K562 (cell line): ENCODE measurements around the gene CFAP90. TPM values are rescaled to one million over a fixed set of nuclear protein-coding genes. Genes with fewer than 3 reads are reported as not detected.

Experiments
- CHD2 ChIP-seq: IDR thresholded peaks from 2 replicates; pipeline ENCODE4 v1.6.1; 2011; ENCODE audit warnings: low read depth, low read length
- POLR2B ChIP-seq: fragments of 450-650 bp; IDR thresholded peaks from 2 replicates; pipeline ENCODE4 v1.6.1; 2018; ENCODE audit warnings: low read depth; ENCODE audit not compliant: partially characterized antibody
- SMAD3 ChIP-seq: fragments of 450-650 bp; formaldehyde crosslinking; conservative IDR thresholded peaks from 2 replicates; pipeline ENCODE4 v1.4.0; 2020; ENCODE audit warnings: mild to moderate bottlenecking
- TCF7 ChIP-seq: sonication (generic); IDR thresholded peaks from 2 replicates; pipeline ENCODE4 v1.6.1; 2016; ENCODE audit warnings: antibody characterized with exemption, borderline replicate concordance
- TOE1 ChIP-seq, 2 experiments: fragments of 450-650 bp in 1 of 2; sonication (generic) in 1 of 2; formaldehyde crosslinking in 1 of 2; IDR thresholded peaks; 2 replicates each; pipeline versions ENCODE4 v1.7.1 to v1.8.0; 2016 to 2022; ENCODE audit warnings: borderline replicate concordance in 2 of 2, mild to moderate bottlenecking in 2 of 2, antibody characterized with exemption in 1 of 2, inconsistent platforms in 1 of 2, low read depth in 1 of 2, missing genetic modification reagents in 1 of 2, moderate library complexity in 1 of 2
- polyA plus RNA-seq, 8 experiments: library from polyadenylated mRNA; depleted of rRNA in 4 of 8; stranded (reverse) in 5 of 8; unstranded in 3 of 8; fragments of >200 nt; fragmentation: Nextera tagmentation in 2 of 8; fragmentation: Illumina TruSeq in 1 of 8; extraction: Ambion mirVana in 2 of 8; extraction: Trizol in 1 of 8; gene quantifications; 2 replicates each; pipeline versions ENCODE4 v1.2.1 to v1.2.3, GENCODE V29; 2011 to 2014; ENCODE audit warnings: inconsistent platforms in 1 of 8, missing spikeins in 1 of 8
- total RNA-seq, 7 experiments: library from RNA; depleted of rRNA in 6 of 7; stranded (reverse); fragments of >200 nt in 6 of 7; fragmentation: Illumina TruSeq in 2 of 7; extraction: Trizol in 2 of 7; gene quantifications; 2 replicates each; pipeline versions ENCODE4 v1.2.1 to v1.2.3, GENCODE V29; 2011 to 2021; ENCODE audit warnings: low replicate concordance in 1 of 7
- TF ChIP-seq, protein P1 (sequence below): fragments of 450-650 bp; formaldehyde crosslinking; IDR thresholded peaks from 2 replicates; pipeline ENCODE4 v1.4.0; 2022; ENCODE audit warnings: mild to moderate bottlenecking, moderate library complexity
- TF ChIP-seq, protein P2 (sequence below), 2 experiments: fragments of 450-650 bp; IDR thresholded peaks; 2 replicates each; pipeline ENCODE4 v1.6.1; 2016; ENCODE audit warnings: mild to moderate bottlenecking in 2 of 2, borderline replicate concordance in 1 of 2, low read depth in 1 of 2, moderate library complexity in 1 of 2

Gene CFAP90
- total and polyA plus RNA-seq, 9 of the 15 experiments (the other 6 are each of a cell fraction or from before 2014, with no cell fraction given) = not detected

DNA sequence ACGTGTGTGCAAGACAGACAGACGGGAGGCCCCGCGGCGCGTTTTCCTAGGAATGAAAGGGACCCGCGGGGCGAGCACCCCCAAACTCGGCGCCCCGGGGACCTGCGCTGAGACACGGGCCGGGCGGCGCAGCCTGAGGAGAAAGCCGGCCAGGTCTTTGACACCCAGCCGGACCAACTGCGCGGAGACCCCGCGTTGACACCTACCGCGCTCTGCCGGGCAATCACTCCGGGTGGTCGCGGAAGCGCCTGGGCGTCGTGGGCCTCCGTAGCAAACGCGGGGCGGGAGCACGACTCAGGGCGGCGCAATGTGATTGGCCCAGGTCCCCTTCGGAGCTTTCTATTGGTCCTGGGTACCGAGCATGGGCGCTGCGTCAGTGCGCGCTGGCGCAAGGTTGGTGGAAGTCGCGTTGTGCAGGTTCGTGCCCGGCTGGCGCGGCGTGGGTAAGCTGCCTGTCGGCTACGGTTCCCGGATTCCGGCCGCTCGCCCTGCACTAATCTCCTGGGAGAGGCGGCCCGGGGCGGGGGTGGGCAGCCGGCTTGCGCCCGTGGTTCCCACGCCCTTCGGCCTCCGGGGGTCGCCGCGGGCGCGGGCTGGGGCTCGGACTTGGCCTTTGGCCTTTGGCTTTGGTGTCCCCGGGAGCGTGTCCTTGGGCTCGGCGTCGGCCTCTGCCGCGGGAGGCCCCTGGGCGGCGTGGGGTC is 18.0 kb upstream of the CFAP90 start, which contains the start of the genes FASTKD3 and MTRR (continued):
- TF ChIP-seq POLR2B (peak; percentile 69), SMAD3 (CRISPR knock-in tag) (no peak), TCF7 (no peak; the same call in 1 of the 2 replicates), CHD2 (peak; percentile 80), TOE1 (IDR thresholded peaks at IDR 0.05; ENCODE audit: borderline replicate concordance) (peak; percentile 86), TOE1 (CRISPR knock-in tag; IDR thresholded peaks at IDR 0.05; ENCODE audit: borderline replicate concordance, low read depth) (no peak)
- TF ChIP-seq, protein P1, sequence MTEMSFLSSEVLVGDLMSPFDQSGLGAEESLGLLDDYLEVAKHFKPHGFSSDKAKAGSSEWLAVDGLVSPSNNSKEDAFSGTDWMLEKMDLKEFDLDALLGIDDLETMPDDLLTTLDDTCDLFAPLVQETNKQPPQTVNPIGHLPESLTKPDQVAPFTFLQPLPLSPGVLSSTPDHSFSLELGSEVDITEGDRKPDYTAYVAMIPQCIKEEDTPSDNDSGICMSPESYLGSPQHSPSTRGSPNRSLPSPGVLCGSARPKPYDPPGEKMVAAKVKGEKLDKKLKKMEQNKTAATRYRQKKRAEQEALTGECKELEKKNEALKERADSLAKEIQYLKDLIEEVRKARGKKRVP (CRISPR knock-in tag) = no peak
- TF ChIP-seq, protein P2, sequence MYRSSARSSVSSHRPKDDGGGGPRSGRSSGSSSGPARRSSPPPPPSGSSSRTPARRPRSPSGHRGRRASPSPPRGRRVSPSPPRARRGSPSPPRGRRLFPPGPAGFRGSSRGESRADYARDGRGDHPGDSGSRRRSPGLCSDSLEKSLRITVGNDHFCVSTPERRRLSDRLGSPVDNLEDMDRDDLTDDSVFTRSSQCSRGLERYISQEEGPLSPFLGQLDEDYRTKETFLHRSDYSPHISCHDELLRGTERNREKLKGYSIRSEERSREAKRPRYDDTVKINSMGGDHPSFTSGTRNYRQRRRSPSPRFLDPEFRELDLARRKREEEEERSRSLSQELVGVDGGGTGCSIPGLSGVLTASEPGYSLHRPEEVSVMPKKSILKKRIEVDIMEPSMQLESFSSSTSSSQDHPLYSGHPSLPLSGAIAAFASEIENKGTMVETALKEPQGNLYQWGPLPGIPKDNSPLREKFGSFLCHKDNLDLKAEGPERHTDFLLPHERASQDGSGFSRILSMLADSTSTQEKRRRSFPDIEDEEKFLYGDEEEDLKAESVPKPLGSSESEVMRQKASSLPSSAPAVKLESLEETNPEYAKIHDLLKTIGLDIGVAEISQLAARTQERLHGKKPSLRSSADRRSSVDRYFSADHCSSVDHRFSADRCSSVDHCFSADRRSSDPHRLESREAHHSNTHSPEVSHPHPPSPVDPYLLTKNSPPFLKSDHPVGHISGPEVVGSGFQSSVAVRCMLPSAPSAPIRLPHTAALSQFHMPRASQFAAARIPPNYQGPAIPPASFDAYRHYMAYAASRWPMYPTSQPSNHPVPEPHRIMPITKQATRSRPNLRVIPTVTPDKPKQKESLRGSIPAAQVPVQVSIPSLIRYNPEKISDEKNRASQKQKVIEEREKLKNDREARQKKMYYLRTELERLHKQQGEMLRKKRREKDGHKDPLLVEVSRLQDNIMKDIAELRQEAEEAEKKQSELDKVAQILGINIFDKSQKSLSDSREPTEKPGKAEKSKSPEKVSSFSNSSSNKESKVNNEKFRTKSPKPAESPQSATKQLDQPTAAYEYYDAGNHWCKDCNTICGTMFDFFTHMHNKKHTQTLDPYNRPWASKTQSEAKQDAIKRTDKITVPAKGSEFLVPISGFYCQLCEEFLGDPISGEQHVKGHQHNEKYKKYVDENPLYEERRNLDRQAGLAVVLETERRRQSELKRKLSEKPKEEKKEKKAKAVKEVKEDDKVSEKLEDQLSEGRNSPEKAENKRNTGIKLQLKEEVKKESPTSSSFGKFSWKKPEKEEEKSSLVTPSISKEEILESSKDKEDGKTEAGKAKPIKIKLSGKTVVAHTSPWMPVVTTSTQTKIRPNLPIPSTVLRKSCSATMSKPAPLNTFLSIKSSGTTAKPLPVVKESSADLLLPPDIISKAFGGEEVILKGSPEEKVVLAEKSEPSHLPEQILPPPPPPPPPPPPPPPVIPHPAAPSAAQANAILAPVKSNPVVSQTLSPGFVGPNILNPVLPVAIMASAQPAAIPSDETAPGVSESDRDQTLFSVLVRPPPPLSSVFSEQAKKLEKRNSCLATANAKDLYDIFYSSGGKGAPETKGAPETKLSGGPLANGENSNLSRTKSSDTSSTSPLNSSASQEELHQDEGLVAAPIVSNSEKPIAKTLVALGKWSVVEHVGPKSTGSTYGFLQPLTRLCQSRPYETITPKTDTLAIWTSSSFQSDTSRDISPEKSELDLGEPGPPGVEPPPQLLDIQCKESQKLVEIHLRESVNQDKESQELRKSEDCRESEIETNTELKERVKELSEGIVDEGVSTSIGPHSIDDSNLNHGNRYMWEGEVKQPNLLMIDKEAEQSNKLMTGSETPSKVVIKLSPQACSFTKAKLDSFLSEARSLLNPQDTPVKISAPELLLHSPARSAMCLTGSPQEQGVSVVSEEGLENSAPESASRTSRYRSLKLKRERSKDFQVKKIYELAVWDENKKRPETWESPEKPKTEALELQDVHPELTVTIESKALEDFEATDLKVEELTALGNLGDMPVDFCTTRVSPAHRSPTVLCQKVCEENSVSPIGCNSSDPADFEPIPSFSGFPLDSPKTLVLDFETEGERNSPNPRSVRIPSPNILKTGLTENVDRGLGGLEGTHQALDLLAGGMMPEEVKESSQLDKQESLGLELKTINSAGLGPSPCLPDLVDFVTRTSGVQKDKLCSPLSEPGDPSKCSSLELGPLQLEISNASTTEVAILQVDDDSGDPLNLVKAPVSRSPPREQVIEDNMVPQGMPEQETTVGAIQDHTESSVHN (IDR thresholded peaks at IDR 0.05; ENCODE audit: borderline replicate concordance in 1 of 2, low read depth in 1 of 2) = no peak
